Loucy (cell line): Measurements from ENCODE around the gene CABYR.

Experiments used
- EZH2phosphoT487 ChIP-seq: fragments of 200-600 bp; IDR thresholded peaks from 2 replicates; pipeline ENCODE4 v1.6.1; 2018; ENCODE audit warnings: antibody characterized with exemption, mild to moderate bottlenecking, moderate library complexity, borderline replicate concordance
- TF ChIP-seq, protein P1 (sequence below): fragments of 200-600 bp; sonication (generic); conservative IDR thresholded peaks from 2 replicates; pipeline ENCODE4 v1.5.1; 2014; ENCODE audit warnings: mild to moderate bottlenecking, antibody characterized with exemption, low read length

DNA sequence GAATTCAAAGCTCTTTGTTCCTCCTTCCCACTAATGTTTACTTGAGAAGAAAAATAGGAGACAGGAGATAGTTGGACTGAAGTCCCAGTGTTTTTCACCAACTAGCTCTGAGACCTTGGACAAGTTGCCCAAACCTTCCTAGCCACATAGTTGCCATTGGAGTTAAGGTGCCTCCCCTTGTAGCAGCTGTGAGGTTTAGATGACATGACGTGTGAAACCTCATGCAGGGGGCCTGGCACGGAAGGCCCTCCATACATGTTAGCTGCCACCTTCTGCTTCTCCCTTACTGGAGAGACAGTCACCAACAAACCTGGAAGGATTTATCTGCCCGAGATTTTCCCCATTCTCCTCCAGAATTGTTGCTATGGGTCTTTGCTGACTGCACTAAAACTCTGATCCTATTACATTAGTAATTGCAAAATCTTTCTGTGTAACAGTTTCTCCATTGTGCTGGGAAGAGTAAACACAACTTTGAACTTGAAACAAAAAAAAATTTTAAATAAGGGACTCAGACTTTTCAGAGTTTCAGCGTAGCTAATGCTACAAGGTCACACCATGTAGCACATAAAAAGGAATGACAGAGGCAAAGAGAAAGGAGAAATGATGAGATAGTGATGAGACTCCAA lies 23.8 kb upstream of the CABYR start:
- TF ChIP-seq, protein P1, sequence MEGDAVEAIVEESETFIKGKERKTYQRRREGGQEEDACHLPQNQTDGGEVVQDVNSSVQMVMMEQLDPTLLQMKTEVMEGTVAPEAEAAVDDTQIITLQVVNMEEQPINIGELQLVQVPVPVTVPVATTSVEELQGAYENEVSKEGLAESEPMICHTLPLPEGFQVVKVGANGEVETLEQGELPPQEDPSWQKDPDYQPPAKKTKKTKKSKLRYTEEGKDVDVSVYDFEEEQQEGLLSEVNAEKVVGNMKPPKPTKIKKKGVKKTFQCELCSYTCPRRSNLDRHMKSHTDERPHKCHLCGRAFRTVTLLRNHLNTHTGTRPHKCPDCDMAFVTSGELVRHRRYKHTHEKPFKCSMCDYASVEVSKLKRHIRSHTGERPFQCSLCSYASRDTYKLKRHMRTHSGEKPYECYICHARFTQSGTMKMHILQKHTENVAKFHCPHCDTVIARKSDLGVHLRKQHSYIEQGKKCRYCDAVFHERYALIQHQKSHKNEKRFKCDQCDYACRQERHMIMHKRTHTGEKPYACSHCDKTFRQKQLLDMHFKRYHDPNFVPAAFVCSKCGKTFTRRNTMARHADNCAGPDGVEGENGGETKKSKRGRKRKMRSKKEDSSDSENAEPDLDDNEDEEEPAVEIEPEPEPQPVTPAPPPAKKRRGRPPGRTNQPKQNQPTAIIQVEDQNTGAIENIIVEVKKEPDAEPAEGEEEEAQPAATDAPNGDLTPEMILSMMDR, result no peak
- no peak for TF ChIP-seq EZH2phosphoT487
